IPS-18a (cell line): ENCODE results near the gene SHD.
"Not testable (repeated sequence)": the region's sequence is repeated elsewhere in the genome, so short reads cannot be mapped to it uniquely, and the experiment has no call there.

Source experiments
- H3K27ac ChIP-seq: one replicate; pipeline ENCODE4 v1.5.1; 2013; ENCODE audit warnings: low read length
- H3K27me3 ChIP-seq: one replicate; pipeline ENCODE4 v1.6.1; 2013; ENCODE audit warnings: mild to moderate bottlenecking, low read length; ENCODE audit not compliant: control insufficient read depth, insufficient read depth
- H3K36me3 ChIP-seq: one replicate; pipeline ENCODE4 v1.6.1; 2013; ENCODE audit warnings: low read depth, low read length; ENCODE audit not compliant: control insufficient read depth
- H3K4me1 ChIP-seq: one replicate; pipeline ENCODE4 v1.6.1; 2013; ENCODE audit warnings: low read depth, low read length; ENCODE audit not compliant: control insufficient read depth
- H3K4me3 ChIP-seq: one replicate; pipeline ENCODE4 v1.5.1; 2013; ENCODE audit warnings: low read length
- H3K9ac ChIP-seq: one replicate; pipeline ENCODE4 v1.6.1; 2013; ENCODE audit warnings: mild to moderate bottlenecking, low read length, moderate library complexity
- H3K9me3 ChIP-seq: one replicate; pipeline ENCODE4 v1.6.1; 2013; ENCODE audit warnings: low read depth, low read length; ENCODE audit not compliant: control insufficient read depth

SHD gene

GRCh38 chr19:4268816-4269430, 10.1 kb upstream of the SHD start:
- Histone ChIP-seq H3K4me3 (no peak overlapping the region), H3K36me3 (peaks cover 6% of the 10 kb centered on the region), H3K9ac (no peak overlapping the region), H3K4me1 (no peaks in the 10 kb centered on the region), H3K9me3 (no peaks in the 10 kb centered on the region), H3K27ac (no peak overlapping the region), H3K27me3 (no peaks in the 10 kb centered on the region)

- Histone ChIP-seq H3K27ac (no peak overlapping the region), H3K4me1 (no peaks in the 10 kb centered on the region), H3K9me3 (no peaks in the 10 kb centered on the region), H3K4me3 (no peak overlapping the region), H3K9ac (no peak overlapping the region), H3K36me3 (peaks cover 6% of the 10 kb centered on the region), H3K27me3 (peaks cover 8% of the 10 kb centered on the region)
These were observed 6.2 kb upstream of the SHD start for GRCh38 chr19:4272894-4273293.

DNA sequence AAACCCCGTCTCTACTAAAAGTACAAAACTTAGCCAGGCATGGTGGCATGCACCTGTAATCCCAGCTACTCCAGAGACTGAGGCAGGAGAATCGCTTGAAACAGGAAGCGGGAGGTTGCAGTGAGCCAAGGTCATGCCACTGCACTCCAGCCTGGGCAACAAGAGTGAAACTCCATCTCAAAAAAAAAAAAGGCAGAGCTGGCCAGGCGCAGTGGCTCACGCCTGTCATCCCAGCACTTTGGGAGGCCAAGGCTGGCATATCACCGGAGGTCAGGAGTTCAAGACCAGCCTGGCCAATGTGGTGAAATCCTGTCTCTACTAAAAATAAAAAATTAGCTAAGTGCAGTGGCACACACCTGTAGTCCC, 4.8 kb upstream of the SHD start:
- H3K4me3 ChIP-seq, H3K27ac ChIP-seq, H3K9ac ChIP-seq, H3K36me3 ChIP-seq, H3K4me1 ChIP-seq, H3K9me3 ChIP-seq: not testable (repeated sequence)
- peaks cover 13% of the 10 kb centered on the region for H3K27me3 ChIP-seq

DNA sequence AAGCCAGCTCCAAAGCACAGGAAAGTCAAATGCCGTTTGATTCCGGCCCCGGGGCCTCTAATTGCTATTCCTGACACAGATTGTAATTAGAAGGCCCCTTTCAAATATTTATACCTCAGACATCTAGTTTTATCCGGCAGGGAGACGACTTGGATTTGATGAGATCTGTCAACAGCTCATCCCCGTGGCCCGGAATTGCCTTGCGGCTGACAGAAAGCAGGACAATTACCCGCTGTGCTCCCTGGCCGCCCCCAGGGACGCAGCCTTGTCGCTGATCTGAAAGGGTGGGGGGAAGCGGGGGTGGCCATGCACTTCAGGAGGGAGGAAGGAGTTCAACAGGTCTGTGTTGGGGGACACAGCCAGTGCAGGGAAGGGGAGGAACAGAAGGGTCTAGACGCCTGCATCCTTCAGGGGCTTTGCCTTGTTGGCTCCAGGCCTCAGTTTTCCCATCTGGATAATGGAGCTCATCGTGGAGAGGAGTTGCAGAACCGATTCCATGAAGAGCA, 1.8 kb upstream of the SHD start:
- no peak overlapping the region for H3K27ac ChIP-seq
- no peak overlapping the region for H3K4me3 ChIP-seq
- H3K9me3 ChIP-seq: no peaks in the 10 kb centered on the region
- H3K27me3 ChIP-seq: peaks cover 42% of the 10 kb centered on the region
- H3K4me1 ChIP-seq: no peaks in the 10 kb centered on the region
- H3K36me3 ChIP-seq: no peaks in the 10 kb centered on the region
- H3K9ac ChIP-seq: no peak overlapping the region

DNA sequence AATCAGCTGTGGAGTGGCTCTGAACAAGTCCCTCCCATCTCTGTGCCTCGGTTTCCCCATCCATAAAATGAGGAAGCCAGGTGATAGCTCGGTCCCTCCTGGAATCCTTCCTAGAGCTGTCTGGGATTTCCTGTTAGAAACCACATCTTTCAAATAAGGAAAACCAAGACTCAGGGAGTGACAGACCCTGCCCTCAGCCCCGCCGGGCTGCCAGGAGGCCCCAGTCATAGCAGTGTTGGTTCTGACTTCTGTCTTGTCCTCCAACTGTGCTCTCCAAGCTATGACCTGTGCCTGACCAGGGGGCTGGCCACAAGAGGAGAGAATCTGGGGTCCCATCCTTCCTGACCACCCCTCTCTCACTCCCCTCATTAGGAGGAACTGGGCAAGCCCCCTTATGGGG, 1.1 kb upstream of the SHD start:
- no peak overlapping the region for H3K27ac ChIP-seq
- H3K36me3 ChIP-seq: no peaks in the 10 kb centered on the region
- H3K9ac ChIP-seq: no peak overlapping the region

GRCh38 chr19:4279267-4279529, 132 bp downstream of the SHD start:
- H3K27me3 ChIP-seq: peaks cover 50% of the 10 kb centered on the region
- no peak overlapping the region for H3K9ac ChIP-seq
- H3K4me1 ChIP-seq: no peaks in the 10 kb centered on the region
- H3K27ac ChIP-seq: no peak overlapping the region
- no peaks in the 10 kb centered on the region for H3K36me3 ChIP-seq
- H3K9me3 ChIP-seq: no peaks in the 10 kb centered on the region
- peak overlapping the region; percentile 70 for H3K4me3 ChIP-seq

More for the DNA sequence above, 1.1 kb upstream of the SHD start:
- no peaks in the 10 kb centered on the region for H3K4me1 ChIP-seq
- peak overlapping the region; percentile 28 for H3K4me3 ChIP-seq
- H3K9me3 ChIP-seq: no peaks in the 10 kb centered on the region
- H3K27me3 ChIP-seq: peaks cover 47% of the 10 kb centered on the region

GRCh38 chr19:4279530-4280422, 710 bp downstream of the SHD start:
- H3K9me3 ChIP-seq: no peaks in the 10 kb centered on the region
- no peaks in the 10 kb centered on the region for H3K4me1 ChIP-seq
- no peak overlapping the region for H3K27ac ChIP-seq
- H3K4me3 ChIP-seq: peak overlapping the region; percentile 70
- H3K9ac ChIP-seq: no peak overlapping the region
- peaks cover 51% of the 10 kb centered on the region for H3K27me3 ChIP-seq
- H3K36me3 ChIP-seq: no peaks in the 10 kb centered on the region

- Histone ChIP-seq H3K27me3 (peaks cover 41% of the 10 kb centered on the region), H3K4me3 (peak overlapping the region; percentile 43), H3K9me3 (no peaks in the 10 kb centered on the region), H3K27ac (no peak overlapping the region), H3K9ac (no peak overlapping the region), H3K36me3 (no peaks in the 10 kb centered on the region), H3K4me1 (no peaks in the 10 kb centered on the region)
These were observed 5.3 kb downstream of the SHD start for GRCh38 chr19:4284176-4284958.

- Histone ChIP-seq H3K9me3 (no peaks in the 10 kb centered on the region), H3K9ac (no peak overlapping the region), H3K27ac (no peak overlapping the region), H3K4me1 (no peaks in the 10 kb centered on the region), H3K27me3 (peaks cover 35% of the 10 kb centered on the region), H3K36me3 (no peaks in the 10 kb centered on the region), H3K4me3 (peak overlapping the region; percentile 43)
These were observed 5.9 kb downstream of the SHD start for GRCh38 chr19:4284974-4285373.

- not testable (repeated sequence) for H3K4me3 ChIP-seq, H3K9me3 ChIP-seq, H3K36me3 ChIP-seq, H3K9ac ChIP-seq, H3K27ac ChIP-seq, H3K4me1 ChIP-seq
- H3K27me3 ChIP-seq: peaks cover 24% of the 10 kb centered on the region
These were observed 7.1 kb downstream of the SHD start for GRCh38 chr19:4286141-4286540.

DNA sequence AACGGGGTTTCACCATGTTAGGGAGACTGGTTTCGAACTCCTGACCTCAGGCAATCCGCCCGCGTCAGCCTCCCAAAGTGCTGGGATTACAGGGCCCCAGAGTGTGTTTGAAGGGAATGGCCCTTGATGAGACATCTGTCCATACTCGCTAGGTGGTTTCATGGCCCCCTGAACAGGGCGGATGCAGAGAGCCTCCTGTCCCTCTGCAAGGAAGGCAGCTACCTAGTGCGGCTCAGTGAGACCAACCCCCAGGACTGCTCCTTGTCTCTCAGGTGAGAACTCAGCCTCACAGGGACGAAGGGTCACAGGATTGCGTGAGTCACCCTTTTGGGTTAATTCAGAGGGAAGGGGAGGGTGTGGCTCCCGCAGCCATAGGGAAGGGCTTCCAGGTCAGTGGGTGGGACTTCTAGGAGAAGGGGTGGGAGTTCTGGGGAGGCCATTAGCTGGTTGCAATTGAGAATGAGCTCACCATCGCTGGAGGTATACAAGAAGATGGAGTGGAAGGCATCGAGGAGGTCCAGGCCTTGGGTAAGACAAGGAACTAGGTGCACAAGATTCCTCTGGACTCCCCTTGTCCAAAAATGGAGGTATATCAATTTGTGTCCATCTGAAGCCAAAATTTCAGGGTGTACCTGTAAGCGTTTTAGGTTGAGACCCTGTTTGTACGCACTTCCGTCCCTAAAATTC, 9.2 kb downstream of the SHD start:
- H3K36me3 ChIP-seq: no peaks in the 10 kb centered on the region
- H3K9ac ChIP-seq: no peak overlapping the region
- H3K4me1 ChIP-seq: no peaks in the 10 kb centered on the region
- H3K9me3 ChIP-seq: no peaks in the 10 kb centered on the region
- H3K27ac ChIP-seq: no peak overlapping the region
- H3K4me3 ChIP-seq: no peak overlapping the region
- peaks cover 6% of the 10 kb centered on the region for H3K27me3 ChIP-seq
